ENCODE data around the gene PABPC5. TPM values are rescaled to one million over a fixed set of nuclear protein-coding genes. Genes with fewer than 3 reads are reported as not detected.

Gene PABPC5
- total RNA-seq: 0.87 and 2.2 TPM in 2 replicates

- peak; percentile 13 for DNase-seq (ENCODE audit: low read depth)
Observed at GRCh38 chrX:91434351-91435168, at the start of gene PABPC5. Gene PABPC5 (plus strand): TSS chrX:91434839. CDS start chrX:91435578, 739 bp downstream.

- DNase-seq (ENCODE audit: low read depth): no peak
Observed at GRCh38 chrX:91389026-91389425, 45.6 kb upstream of the PABPC5 start.

GRCh38 chrX:91414713-91415112 lies 19.9 kb upstream of the PABPC5 start:
- DNase-seq (ENCODE audit: low read depth): no peak

- DNase-seq (ENCODE audit: low read depth): no peak
Observed at GRCh38 chrX:91435395-91435794, 756 bp downstream of the PABPC5 start.

Measured in renal cortical epithelial cell (primary cell).